Stimulated activated CD4-positive, alpha-beta T cell treated with anti-CD3 and anti-CD28 coated beads, Interleukin-12 subunit alpha, Interleukin-12 subunit beta, amount 100 ng/mL, for 24 hours (primary cell): Measurements from ENCODE around the gene SLC13A3.

Experiments used
- DNase-seq, 2 experiments: peaks; one replicate each; pipeline ENCODE4 v3.0.0-alpha.2; 2020; ENCODE audit warnings: low read depth in 2 of 2

SLC13A3 gene

DNA sequence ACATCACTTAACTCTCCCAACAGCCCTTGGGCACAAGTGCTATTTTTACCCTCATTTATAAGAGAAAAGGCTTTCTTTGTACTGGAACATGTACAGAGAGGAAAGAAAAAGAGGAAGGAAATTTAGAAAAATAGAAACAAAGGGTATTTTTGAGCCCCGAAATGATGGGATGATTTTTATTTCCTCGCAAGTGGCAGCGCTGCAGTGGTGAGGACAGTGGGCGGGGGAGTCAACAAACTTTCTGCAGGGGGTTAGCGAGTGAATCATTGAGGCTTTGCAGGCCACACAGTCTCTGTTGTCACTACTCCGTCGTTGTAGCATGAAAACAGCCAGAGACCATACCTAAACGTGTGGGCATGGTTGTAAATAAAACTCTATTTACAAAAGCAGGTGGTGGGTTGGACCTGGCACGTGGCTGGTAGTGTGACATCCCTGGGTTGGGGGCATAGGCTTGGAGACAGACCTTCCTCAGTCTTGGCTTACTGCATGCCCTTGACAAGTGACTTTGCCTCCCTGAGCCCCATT lies 75.3 kb downstream of the SLC13A3 start:
- no peak for DNase-seq

DNA sequence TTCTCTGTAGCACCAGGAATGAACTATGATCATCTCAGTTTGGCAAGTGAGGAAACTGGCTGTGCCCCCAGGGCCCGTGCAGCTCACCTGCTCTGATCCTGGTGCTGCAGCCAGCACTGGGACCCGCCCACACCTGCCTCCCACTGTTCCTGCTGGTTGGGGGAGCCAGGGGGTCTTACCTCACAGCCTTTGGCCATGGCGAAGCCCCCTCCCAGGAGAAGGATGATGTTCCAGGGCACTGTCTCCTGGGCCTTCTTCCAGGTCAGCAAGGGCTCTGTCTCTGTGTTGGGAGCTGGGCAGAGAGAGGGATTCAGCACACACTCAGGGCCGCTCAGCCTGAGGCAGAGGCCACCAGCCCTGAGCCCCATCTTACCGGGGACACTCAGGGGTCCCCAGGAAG lies 75.9 kb downstream of the SLC13A3 start:
- no peak for DNase-seq

DNA sequence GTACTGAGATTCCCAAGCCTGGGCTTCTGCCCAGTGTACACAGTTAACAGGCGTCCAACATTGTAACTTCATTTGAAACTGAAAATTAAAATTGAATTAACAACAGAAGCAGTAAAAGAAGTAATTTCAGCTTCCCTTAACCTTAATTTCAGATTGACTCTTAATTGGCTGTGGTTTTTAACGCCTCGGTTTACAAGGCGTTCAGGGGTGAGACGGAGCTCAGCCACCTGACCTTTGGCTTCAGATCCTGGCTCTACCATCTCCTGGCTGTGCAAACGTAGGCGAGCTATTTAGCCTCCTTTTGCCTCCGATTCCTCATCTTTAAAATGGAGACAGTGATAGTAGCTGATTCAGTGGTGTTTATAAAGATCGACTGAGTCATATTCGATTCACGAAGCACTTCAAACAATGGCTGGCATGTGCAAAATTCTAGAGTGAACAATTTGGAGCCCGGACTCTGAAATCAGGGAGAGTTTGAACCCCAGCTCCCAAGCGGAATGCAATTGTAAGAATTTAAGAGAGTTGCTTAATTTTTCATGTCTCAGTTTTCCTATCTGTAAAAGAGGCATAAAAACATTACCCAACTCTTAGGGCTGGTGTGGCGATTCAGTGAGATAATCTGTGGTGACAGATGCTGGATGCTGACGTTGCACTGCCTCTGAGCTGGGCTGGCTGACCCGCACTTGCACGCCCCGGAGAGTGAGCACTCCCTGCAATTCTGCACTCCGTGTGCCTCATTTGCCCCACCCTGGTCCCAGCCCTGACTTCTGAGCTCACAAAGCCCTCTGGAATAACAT lies 77.3 kb downstream of the SLC13A3 start:
- no peak for DNase-seq

DNA sequence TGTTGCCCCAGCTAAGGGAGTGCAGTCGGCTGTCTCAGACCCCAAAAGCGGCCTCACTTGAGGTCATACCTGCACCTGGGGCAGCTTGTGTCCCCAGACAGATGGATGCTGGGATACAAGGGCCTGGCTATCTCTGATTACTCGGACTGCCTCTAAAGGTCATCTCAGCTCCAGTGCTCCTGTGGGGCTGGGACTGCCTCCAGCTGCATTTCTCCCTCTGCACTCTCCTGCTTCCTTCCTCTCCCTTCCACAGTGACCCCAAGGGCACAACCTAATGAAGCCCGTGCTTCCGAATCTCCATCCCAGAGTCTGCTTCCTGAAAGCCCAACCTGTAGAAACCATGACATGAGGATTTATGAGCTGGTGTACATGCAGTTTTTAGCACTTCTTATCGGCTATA lies 78.0 kb downstream of the SLC13A3 start:
- no peak for DNase-seq

DNA sequence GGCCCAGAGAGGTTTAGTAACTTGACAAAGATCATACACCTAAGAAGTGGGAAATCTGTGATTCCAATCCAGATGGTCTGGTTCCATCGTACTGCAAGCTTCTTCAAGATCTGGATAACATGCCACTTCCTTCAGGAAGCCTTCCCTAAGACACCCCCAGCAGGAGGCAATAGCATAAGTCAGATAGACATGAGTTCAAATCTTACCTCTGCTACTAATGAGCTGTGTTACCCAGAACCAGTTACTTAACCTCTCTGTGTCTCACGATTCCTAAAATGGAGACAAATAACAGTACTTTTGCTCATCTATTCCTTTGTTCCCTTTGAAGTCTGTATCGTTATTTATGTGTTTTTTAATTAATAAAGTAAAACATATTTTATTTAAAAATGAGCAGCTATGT lies 78.5 kb downstream of the SLC13A3 start:
- DNase-seq = no peak

DNA sequence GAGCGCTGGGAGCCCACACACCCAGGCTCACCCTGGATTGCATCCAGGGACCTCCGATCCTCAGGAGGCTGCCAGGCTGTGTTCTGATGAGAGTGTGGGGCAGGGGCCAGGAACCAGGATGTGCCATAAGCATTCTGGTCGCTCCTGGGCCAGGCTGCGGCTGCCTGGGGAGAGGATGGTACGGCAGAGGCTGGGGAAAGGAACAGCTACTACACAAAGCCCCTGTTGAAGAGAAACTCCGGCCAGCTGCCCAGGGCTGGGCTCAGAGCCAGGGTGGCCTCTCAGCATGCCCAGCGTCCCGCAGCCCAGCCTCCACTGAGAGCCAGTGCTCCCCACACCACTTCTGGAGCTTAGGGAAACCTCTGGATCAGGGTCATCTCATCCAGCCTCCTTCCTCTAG lies 79.1 kb downstream of the SLC13A3 start:
- DNase-seq = no peak

DNA sequence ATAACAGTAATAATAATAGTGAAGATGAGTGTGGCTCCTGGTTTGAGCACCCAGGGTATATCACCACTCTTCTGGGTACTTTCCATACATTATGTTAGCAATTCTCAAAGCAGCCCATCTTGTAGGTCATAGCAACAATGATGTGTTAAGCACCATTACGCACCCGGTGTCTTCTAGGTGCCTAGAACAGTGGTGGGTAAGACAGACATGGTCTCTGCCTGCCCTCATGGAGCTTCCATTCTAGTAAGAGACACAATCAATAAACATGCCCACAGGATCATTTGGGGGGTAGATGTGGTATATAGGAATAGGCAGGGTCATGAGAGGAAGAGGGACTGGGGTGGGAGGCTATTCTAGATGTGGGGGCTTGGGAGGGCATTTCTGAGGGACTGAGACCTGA lies 79.8 kb downstream of the SLC13A3 start:
- no peak for DNase-seq

DNA sequence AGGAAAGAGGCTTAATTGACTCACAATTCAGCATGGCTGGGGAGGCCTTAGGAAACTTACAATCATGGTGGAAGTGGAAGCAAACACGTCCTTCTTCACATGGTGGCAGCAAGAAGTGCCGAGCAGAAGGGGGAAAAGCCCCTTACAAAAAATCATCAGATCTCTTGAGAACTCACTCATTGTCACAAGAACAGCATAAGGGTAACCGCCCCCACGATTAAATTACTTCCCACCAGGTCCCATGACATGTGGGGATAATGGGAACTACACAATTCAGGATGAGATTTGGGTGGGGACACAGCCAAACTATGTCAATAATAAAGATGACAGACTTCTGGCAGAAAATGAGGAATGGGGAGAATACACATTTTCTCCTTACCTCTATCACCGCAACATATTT lies 80.3 kb downstream of the SLC13A3 start:
- DNase-seq = no peak

DNA sequence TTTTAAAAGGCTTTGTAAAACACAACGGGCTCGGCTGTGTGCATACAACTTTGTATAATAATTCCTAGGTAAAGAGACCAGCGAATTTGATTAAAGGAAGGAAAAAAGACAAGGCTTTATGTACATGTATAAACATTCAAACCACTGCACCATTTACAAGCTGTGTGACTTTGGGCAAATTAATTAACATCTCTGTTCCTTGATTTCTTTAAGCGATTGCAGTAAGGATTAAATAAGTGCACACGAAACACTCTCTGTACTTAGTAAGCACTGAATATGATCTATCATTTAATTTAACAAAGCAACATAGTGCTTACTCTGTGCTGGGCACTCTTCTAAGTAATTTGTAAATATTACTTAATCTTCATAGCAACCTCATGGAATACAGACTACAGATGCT lies 81.3 kb downstream of the SLC13A3 start:
- DNase-seq = no peak

DNA sequence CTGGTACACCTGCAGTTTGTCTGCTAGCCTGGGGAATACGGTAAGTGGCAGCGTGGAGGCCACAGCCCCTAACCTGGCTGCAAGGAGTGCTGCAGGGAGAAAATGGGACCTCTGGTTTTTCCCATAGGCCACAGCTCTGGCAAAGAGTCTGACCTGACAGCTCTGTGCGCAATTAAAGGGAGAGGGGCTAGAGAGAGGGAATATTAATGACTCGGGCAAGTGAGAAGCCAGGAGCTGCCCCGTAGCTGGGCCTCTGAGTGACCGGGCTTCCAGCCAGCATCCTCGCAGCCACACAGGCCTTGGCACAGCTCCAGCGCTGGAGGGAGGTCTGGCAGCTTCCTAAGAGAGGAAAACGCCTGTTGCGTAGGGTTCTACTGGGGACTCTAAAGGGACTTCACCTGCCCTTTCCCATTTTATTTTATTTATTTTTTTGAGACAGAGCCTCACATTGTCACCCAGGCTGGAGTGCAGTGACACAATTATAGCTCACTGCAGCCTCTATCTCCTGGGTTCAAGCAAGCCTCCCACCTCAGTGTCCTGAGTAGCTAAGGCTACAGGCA lies 82.6 kb downstream of the SLC13A3 start:
- DNase-seq = no peak

DNA sequence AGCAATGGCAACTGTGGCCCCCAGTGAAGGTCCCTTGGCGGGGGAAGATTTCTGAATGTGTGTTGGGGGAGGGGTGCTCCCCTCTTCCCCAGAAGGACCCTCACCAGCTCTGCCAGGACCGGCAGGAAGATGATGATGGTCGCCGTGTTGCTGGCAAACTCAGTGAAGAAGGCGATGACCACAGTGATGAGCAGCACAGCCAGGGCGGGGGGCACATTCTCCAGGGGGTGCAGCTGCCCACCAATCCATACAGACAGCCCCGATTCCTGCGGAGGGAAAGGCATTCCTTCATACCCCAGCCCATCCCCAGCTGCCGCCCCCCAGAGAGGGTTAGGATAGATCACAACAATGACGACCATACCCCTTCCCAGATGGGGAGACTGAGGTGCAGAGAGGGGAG lies 85.1 kb downstream of the SLC13A3 start:
- no peak for DNase-seq

DNA sequence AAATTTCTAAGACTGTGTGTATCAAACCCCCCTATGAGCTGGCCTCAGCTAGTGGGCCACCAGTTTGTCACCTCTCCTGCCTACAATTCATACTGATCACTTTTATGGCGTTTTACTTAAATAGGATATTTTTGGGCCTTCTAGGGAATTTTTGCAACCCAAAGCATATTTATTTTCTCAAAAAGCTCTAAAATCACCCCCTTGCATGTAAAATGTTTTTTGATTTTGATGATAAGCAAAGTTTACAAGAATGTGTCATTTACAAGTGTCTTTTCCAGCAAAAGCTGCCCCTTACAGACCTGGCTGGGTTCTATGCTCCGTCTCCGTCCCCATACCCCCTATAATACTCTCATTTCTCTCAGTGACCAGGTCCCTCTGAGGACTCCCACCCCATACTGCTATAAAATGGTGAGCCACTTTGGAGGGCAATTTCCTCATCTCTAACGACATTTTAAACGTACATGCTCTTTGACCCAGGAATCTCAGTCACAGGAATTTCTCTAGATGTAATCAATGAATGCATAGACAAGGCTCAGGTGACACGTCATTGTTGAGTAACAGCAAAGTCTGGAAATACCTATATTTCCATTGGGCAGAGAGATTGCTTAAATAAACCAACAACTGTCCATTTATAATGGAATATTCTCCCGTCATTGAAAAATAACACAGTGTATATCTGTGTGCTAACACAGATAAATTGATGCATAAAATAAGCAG lies 86.9 kb downstream of the SLC13A3 start:
- DNase-seq = no peak

DNA sequence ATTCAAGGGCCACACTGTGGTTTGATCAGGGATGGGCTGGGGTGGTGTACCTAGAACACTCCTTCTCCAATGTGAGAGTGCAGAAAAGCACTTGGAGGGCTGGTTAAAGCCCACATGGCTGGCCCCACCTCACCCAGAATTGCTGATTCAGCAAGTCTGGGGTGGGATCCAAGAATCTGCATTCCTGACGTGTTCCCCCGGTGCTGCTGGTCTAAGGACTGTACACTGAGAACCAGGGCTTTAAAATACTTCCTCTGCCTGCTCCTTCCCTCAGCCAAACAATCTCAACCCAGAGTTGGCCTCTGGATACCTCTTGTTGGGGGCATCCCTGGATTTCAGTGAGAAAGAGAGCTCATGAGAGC lies 87.4 kb downstream of the SLC13A3 start:
- DNase-seq = no peak

DNA sequence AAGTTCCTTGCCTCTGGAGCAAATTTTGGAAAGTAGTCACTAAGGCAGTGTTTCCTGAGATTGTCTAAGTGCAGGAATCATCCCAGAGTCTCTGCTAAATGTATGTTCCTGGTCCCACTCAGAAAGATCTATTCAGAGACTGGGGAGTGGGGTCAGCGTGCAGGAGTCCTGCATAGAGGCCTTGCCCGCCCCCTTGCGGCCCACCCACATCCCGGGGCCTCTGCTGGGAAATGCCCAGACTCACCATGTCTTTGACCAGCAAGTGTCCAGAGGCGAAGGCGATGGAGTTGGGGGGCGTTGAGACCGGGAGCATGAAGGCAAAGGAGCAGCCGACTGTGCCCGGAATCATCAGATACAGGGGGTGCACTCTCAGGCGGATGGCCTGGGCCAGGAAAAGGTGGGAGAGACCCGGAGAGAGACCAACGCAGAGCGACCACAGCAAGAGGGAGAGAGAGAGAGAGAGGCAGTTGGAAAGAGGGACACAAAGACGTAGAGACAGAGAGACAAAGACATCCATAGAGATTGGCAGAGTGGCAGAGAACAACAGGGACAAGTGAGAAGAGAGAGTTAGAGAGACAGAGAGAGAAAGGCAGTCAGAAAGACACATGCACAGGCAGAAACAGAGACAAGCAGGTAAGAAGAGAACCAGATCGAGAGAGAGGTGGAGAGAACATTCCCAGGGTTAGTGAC lies 87.9 kb downstream of the SLC13A3 start:
- no peak for DNase-seq

DNA sequence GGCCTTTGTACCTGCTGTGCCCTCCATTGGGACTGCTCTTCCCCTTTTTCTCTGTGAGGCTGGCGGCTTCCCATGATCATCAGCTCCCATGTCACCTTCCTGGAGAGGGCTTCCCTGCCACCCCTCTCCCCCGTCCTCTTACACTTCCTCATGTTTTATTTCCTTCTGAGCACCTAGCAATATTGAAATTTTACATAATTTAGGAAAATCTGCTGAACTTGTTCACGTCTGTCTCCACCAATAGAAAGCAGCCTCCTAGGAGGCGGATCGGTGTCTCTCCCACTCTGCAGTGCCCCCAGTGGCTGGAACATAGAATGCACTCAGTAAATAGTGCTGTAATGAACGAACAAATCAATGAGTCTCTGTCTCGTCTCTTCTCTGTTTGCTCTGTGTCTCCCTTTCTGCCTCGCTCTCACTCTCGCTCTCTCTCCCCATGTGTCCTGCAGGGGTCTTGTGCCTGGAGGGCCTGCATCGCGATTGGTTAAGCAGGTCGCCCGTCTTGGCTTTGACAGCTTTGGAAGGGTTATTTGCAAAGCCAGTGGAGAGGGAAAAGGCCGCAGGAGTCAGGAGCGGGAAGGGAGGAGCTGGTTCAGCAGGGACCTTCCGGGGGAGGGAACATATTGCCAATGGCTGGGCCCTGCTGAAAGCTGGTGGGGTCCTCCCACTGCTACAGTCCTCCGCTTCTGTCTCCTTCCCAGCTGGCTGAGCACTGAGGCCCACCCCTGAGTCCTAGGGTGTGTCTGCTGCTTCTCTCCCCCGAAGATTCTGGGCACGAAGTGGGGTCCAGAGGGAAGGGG lies 88.7 kb downstream of the SLC13A3 start:
- DNase-seq = peak; percentile 37 to 69

DNA sequence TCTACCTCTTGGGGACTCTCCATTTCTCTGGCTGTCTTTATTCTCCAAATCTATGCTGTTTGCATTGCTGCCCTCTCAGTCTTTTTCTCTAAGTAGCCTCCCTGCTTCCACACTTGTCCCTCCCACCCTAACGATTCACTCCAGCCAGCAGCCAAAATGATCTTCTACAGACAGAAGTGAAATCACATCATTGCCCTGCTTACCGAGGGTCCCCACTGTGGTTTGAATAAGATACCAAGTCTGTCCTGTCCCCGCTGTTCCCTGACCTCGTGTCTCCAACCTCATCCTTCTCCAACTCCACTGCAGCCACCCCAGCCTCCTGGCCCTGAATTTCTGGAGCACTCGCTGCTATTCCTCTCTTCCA lies 89.3 kb downstream of the SLC13A3 start:
- no peak for DNase-seq

DNA sequence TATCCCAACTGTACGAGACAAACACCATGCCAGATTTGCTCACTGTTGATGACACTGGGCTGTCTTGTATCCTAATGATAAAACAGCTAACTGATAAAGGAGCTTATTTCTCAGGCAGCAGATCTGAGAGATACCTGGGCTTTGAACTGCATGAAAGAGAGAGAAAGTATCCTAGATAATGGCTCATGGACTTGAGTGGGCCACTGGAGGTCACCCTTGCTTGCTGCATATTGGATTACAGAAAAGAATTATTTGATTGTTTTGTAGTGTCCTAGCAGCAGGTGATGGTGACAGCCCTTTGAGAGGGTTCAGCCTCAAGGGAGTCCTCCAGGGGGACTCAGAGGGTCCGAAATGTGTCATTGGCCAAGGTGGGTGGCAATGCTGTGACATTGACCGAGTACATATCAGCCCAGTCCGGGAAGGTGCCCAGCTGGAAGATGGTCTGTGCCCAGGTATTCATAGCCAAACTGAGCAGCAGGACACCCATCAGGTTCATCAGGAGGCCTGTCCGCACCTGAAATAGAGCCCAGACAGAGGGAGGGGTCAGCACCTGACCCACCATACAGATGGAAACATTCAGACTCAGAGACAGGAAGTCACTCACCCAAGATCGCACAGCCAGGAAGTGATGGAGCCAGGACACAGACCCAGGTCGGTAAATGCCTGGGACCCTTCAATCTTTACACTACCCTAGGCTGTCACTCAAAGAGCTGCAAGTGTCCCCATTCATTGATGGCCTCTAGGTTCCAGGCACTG lies 91.4 kb downstream of the SLC13A3 start:
- no peak for DNase-seq

DNA sequence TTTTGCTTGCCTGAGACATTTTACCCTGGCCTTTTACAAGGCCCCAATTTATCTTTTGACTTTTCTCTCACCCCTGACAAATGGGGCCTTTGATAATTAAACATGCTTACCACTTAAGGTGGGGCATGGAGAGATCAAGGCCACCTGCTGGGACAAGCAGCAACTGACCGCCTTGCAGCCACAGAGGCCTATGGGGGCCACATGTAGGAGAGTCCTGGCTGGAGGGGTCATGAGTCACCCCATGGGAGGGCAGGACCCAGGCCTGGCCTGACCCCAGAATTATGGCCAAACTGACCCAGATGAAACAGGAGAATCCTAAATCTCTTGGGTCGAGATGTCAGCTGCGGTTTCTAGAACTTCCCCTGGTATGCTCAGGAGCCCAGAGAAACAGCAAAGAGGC lies 92.3 kb downstream of the SLC13A3 start:
- no peak for DNase-seq

DNA sequence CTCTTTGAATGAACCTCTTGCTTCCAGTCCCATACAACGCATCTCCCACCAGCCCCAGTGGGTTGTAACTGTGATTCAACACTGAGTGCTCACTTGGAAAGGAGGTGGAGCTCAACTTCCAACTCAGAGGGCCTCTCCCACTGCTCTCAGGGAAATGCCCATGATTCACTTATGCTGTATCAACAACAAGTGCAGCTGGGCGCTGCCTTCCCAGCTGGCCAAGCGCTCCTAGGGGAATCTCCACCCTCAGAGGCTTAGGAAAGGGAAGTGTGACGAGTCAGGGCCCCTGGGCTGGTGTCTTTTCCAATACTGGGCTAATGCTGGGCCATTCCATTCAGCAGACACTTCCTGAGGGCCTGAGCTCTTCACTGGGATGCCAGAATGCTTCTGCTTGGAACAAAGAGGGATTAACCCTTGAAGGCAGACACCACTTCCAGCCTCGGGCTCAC lies 92.7 kb downstream of the SLC13A3 start:
- DNase-seq = peak; percentile 24 to 45

DNA sequence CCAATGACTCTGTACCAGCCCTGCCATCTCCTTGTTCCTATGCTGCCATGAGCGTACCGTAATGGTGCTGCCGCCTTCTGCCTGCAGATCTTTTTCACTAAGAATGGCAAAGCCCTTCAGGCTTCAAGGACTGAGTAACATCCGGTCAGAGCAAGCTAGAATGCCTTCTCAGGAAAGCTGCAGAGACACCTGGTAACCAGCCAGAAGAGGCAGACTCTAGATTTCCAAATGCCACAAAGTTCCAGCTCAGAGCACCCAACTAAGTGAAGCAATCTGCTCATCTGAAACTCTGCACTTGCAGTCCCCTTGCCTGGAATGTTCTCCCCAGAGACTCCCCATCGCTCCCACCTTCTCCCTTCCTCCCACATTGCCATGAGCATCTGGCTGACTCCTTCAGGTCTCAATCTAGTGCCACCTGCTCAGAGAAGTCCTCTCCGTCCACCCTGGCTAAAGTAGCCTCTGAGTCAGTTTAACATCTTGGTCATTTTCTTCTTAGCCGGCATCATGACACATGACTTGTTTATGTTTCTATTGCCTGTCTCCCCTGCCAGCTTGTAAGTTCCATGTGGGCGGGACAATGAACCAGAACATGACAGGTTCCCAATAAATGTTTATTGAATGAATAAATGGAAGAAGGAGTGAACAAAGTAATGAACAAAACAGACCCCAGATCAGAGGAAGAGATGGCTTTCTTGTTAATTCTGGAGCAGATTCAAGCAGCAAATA lies 93.9 kb downstream of the SLC13A3 start:
- no peak for DNase-seq
